Ishikawa (cell line): ENCODE measurements around the gene PDCD1.

Experiments used
- MAX ChIP-seq: IDR thresholded peaks from 2 replicates; pipeline ENCODE4 v1.6.1; 2012
- RAD21 ChIP-seq: IDR thresholded peaks from 2 replicates; pipeline ENCODE4 v1.6.1; 2012; ENCODE audit warnings: low read depth
- TCF12 ChIP-seq: IDR thresholded peaks from 2 replicates; pipeline ENCODE4 v1.6.1; 2012; ENCODE audit warnings: low read depth

- TF ChIP-seq RAD21: no peak
- TF ChIP-seq TCF12: no peak
- TF ChIP-seq MAX: no peak
Observed at GRCh38 chr2:241843321-241844065, 15.2 kb downstream of the PDCD1 start.
